CD4-positive, alpha-beta T cell treated with Interleukin-21 for 1 hour (primary cell): Measurements from ENCODE around the gene TBX18.

ENCODE experiments used
- DNase-seq: peaks from one replicate; pipeline ENCODE4 v3.0.0-alpha.2; 2020

The TBX18 gene

DNA sequence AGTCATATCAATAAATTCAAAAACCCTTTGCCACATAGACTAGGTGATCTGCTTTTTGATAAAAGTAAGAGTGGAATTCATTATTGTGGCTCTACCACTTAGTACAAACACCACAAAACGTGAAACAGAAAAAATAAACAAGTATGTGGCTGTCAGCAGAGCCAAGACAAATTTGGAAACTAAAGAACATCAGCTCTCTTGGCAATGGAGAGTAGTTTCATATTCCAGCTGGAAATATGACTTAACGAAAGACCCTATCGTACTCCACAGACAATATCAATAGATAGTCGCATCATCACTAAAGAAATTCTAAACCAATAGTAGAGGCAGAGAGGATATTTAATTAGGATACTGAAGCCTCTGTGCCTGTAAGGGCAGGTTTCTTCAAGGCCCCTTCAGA, 20.8 kb downstream of the TBX18 start:
- DNase-seq = no peak

DNA sequence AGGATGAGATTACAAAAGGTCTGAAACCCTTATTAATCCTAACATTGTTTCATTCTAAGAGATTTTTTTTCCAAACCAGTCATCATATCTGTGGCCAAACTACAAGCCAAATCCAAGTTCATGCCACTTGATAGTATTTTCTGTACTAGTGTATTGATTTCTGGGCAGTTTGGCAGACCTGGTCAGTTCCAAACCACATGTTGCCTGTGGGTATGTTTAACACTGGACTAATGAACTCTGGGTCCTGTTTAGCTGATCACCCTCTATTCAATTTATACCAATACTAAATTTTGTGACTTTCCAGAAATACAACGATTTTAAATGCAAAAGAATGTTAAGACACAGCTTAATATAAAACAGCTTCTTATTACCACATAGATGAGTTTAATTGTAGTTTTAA, 24.0 kb downstream of the TBX18 start:
- DNase-seq = no peak

DNA sequence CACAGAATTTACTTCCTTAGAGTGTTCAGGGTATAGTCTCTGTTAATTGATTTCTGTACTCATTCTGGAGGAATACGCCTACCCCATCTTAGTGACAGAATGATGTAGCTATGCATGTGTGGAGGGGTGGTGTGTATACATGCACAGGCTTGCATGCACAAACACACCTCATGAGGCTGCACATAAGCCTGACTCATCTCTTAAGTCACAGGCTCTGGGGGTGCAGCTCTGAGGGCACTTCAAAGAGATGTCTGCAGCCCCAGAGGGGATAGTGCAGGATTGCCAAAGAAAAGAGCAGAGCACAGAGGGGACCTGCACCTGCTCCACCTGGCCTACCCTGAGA, 24.6 kb downstream of the TBX18 start:
- no peak for DNase-seq

DNA sequence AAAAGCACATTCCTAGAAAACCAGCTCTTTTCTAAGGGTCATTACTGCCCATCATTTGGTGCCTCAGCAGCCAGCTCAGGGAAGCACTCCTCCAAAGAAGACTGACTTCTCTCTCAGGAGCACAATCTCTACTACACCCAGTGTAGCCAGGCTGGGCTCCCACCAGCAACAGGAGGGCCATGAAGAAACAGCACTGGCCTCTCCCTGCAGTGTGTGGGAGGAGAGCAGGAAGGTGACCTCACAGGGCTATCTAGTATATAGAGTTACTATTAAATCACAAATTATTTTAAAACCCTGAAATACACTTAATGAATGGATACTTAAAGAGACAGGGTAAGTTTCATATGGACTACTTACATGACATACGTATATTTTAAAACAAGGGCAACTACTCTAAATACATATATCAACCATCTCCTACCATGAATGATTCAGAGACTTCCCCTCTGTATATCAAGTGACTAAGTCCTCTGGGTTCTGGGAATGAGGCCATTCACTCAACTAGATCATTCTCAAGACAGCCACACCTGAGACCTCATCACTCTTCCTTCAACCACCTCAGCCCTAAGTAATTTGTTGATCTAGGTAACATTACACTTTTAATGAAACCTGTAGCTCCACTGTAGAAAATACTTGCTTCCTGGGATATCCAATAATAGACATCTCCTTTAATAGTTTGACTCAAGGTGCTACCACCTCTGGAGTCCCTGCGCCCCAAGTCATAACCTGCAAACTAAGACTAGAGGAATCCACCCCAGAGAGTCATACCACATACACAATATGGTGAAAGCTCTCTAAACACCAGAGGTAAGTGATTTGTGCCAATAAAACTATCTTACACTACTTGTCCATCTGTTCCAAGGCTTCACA, 25.2 kb downstream of the TBX18 start:
- DNase-seq = no peak

DNA sequence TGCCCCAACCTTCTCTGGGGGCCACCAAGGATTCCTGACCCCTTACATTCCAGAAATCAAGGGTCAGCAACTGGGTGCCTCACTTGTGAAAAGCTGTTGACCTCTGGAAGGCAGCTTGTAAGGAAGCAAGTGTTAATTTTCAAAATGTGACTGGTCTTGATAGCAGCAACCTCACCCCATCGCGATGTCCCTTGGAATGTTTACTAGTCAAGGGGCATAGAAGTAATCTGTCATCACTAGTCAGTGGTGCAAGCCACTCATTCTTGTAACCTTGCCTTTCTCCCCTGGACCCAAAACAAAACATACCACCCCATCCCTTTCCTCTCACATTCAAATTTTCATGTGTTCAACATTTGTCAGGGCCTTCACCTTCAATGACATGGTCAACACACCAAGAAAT, 30.5 kb downstream of the TBX18 start:
- no peak for DNase-seq

DNA sequence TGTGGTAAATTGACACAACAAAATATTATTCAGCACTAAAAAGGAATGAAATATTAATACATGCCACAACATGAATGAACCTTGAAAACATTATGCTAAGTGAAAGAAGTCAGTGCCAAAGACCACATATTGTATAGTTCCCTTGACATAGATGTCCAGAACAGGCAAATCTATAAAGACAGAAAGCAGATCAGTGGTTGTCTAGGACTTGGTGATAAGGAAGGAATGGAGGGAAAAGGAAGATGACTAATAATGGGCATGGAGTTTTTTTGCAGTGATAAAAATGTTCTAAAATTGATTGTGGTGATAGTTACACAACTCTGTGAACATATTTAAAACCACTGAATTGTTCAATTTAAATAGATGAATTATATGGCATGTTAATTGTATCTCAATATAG, 32.5 kb downstream of the TBX18 start:
- no peak for DNase-seq

DNA sequence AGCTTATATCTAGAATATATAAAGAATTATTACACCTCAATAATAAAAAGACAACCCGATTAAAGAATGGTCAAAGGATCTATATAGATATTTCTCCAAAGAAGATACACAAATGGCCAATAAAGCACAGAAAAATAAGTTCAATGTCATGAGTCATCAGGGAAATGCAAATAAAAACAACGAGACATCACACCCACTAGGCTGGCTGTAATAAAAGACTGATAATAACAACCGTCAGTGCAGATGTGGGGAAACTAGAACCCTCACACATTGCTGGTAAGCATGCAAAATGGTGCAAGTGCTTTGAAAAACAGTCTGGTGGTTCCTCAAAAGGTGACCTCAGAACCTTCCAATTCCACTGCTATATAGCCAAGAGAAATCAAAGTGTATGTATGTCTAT, 33.0 kb downstream of the TBX18 start:
- no peak for DNase-seq

DNA sequence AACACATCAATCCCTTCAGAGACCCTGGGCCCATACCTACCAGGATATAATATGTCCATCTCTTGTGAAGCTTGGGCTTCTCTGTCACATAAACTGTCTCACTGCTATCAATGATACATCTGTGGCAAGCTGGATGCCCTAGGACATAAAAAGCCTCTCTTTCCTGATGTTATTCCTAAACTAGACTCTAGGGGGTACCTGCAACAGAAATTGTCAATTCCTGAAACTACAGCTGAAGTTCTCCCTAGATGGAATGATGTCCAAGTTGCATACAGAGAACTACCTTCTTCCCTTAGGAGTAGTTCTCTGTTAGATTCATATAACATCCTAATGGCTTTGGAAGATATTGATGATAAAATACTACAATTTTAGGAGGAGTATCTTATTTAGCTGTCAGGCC, 35.8 kb downstream of the TBX18 start:
- DNase-seq = no peak

DNA sequence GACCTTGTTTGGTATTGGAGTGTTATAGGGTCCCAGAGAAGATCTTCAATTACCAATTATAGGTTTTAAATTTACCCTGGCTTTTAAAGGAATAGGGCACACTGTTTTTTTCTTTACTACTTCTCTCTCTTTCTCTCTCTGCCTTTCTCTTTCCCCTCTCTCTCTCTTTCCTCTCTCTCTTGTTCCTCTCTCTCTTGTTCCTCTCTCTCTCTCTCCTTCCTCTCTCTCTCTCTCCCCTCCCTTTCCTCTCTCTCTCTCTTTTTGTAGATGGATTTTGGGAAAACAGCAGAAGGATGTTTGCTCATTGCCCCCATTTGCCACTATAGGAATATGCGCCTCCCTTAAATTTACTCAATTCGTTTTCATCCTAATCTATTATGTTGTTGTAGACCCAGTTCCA, 45.2 kb downstream of the TBX18 start:
- no peak for DNase-seq

DNA sequence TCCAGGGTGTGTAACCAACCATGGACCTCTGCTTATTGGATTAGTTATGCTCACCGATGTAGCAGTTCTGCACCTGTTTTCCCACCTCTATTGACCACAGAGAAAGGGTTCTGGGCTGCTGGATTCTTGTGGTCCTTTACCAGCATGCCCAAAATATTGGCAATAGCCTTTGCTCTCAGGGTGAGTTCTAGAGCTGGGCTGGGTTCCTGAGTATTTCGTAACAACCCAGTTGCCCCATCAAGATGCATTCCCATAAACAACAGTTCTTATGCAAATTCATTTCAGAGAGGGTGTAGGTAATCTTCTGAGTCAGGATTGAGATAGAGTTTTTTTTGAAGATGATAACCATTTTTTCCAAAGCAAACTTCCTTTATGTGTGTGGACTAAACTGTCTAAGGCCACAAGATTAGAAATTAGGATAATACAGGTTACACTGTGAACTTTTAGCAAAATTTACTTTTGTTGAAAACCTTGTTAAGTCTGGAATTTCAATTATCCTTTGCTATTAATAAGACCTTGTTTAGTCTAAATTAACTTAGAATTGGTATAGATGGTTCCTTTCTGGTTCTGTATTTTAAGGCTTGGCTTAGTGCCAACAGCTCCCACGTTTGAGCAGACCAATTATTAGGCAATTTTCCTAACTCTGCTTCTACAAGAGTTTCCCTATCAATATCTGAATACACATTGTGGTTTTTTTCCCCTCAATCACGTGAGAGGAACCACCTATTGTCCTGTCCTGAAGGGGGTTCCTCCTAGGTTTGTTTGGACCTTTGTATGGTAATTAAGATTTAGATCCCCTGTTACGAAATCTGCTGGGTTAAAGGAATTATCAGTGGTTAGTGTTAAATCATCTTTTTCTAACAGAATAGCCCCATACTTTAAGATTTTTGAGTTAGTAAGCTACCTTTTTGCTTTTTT, 46.1 kb downstream of the TBX18 start:
- DNase-seq = no peak

DNA sequence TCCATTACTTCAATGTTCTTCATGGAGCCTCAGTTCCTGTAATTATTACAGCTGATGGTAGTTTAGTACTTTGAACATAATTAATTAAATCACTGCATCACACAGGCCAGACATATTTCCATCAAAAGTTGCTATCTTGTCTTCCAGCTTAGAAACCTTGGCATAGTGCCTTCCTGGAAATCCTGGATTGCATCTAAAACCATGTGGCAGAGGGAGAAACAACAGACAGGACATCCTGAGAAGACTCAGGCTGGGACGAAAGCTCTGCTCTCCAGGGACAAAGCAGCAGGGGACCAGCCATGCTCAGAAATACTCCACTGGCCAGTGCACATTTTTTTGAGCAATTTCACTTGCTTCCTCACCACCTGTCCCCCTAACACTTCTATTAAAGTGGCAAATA, 55.3 kb downstream of the TBX18 start:
- DNase-seq = no peak

DNA sequence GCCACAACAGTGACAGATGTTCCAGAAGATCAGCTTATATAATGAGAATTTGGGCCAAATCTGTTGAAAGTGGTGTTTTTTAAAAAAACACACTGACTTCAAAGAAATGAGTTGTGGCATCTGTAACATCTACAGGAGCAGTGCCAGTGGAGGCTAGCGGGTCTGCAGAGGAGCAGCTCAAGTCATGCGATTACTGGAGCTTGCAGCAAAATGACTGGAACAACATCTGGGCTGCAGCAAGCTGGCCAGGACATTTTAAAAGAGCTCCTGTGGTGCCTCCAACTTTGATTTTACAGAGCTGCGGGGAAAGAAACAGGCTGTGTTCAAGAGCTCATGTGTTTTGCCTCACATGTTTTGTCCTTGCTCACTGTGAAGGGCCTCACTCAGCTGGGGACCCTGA, 57.2 kb downstream of the TBX18 start:
- DNase-seq = no peak

DNA sequence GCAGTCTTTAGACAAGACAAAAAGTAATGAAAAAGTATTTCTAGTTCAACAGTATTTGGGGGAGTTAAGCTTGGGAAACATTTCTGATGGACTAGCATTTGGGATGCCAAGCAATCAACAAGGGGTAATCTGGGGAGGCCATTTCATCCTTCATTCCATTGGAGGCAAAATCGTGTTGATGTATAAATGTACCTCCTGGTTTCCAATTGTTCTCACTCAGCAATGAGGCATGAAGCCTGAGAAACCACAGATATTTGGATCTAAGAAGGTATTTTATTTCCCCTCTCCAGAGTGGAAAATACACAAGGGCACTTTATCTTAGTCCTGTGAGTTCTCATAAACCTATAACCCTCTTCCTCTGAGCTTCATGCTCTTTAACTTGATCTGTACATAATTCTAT, 68.2 kb downstream of the TBX18 start:
- no peak for DNase-seq

DNA sequence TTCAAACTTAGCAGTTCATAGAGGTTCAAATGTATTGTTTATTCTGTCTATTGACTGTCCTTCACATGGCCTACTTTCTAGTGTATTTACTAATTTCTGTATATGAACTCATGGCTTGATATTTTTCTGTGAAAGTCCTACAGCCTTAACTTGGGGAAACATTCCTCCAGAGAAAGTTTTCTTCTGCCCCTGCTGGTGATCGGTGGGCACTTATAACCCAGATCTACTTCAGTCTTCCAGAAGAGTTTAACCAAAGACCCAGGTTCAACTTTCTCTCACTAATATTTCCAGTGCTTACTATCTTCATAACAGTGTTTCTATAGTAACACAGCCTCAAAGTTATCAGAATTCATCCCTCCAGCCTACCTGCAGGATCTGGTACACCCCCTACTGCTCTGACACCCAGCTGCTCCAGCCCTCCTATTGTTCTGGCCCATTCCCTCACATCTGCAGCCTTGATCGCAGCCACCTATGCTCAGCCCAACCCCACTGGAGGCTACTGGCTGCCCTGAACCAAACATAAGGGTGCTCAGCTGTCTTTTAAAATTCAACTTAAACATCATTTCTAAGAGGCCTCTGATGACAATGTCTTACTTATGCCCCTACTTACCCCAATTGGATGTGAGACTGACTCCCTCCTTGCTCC, 72.3 kb downstream of the TBX18 start:
- no peak for DNase-seq

DNA sequence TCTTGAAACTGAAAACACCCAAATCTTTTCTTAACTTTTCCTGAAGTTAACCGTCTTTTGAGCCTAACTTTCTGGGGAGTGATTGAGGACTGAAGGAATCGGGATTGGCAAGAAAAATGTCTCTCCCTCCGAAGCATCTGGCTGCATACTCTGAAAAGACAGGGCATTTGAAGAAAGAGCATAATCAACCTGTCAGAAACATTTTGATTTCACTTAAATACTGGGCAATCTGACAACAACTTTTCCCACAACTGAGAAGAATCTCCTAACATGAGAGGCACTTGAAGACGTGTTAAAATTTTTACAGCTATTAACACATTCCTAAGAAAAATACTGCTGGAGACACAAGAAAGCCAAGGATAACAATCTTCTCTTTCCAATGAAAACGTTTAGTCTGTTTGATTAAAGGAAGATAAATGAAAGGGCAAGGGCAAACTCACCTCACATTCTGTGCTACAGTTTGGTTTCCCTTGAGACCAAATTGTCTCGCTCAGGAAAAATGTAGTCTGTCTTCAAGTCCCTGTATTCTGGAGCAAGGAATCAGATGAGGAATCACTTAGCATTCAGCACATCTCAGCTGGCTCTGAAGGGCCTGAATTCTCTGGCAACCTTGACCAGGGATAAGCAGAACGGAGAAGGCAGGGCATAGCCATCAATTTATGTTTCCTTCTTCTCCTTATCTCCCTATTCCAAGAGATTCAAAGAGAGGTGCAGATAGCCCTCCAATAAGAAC, 76.1 kb downstream of the TBX18 start:
- DNase-seq = no peak

DNA sequence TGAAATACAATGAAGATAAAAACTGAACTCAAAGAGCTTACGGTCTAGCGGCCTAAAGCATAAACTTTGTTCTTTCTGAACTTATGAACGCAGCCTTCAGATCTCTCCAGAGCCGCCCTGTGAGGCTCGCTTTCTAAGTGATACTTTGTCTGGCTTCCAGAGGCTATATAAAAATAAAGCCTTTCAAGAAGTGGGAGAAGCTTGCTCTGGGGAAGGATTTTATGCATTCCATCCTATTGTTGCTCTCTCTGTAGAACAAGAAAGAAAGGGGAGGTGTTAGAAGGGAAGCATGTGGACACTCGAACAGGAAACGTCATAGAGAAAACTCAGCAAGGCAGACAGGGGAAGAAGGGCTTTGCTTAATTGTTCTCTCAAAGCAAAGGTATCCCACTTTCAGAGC, 77.0 kb downstream of the TBX18 start:
- DNase-seq = no peak

DNA sequence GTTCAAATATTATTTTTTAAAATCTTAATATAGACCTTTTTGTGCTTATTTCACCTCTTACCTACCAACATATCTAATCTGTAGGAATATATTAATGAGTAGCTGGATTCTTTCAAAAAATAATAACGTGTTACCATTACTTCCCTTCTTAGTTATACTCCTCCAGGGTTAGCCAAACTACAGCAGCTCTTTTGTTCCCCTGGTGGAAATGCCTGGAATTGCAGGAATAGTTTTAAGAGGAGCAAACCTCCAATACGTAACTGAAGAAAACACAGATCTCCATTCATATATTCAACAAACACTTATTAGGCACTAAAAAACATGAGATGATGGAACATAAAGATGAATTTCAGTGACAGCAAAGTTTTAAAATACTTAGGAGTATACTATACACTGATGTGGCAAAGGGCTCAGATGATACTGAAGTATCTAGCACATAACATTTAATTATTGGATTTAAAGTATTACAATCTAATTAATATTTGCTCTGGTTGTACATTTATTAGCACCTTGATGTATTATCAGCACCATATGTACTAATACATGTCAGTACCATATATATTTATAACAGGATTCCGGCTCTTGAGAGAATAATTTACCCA, 78.3 kb downstream of the TBX18 start:
- DNase-seq = no peak

DNA sequence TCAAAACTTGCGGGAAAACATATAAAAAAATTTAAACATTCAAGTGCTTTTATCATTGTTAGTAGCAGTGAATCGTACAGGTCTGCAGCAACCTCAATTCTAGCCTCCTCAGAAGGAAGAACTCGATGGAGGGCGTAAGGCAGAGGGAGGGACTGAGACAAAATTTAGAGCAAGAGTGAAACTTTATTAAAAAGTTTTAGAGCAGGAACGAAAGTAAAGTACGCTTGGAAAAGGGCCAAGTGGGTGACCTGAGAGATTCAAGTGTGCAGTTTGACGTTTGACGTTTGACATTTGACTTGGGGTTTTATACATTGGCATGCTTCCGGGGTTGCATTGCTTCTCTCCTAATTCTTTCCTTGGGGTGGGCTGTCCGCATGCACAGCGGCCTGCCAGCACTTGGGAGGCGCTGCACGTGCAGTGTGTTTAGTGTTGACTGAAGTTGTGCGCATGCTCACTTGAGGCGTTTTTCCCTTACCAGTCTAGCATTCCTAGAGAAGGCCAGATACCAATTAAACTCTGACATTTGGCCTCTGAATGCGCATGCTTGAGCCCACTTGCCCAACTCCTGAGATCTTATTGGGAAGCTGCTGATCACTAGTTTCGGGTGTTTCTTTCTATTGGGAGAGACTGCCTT, 82.6 kb downstream of the TBX18 start:
- no peak for DNase-seq

DNA sequence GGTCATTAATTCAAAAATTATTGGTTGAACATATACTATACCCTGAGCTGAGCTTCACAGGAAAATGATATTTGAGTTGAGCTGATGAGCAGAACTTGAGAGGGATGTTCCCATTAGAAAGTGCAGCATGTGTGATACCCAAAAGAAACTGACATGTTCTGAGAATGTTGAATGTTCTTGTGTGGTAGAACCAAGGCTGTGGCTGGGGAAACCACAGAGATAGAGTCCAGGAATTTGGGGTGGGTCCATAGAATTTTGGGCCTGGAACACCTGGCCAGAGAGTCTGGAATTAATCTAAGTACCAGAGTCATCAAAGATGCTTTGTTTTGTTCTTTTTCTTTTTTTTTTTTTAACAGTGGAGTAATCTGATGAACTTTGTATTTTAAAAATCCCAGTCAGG, 88.7 kb downstream of the TBX18 start:
- DNase-seq = no peak

DNA sequence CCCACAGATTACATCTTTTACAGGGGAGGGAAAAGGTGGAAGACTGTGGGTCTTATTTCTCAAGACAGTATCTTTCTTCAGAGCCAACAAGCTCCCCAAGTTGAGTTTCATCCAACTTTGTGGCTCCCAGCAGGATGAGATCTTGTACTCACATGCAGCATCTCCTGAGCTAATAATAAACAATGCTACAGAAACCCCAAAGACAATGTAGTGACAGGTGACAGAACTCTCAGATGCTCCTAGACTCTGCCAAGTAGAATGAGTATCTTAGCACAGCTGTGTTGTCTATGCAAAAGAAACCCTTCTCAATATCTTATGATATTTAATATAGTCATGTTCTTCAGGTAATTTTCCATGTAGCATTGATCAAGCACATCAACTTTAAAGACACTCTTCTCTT, 90.0 kb downstream of the TBX18 start:
- no peak for DNase-seq

DNA sequence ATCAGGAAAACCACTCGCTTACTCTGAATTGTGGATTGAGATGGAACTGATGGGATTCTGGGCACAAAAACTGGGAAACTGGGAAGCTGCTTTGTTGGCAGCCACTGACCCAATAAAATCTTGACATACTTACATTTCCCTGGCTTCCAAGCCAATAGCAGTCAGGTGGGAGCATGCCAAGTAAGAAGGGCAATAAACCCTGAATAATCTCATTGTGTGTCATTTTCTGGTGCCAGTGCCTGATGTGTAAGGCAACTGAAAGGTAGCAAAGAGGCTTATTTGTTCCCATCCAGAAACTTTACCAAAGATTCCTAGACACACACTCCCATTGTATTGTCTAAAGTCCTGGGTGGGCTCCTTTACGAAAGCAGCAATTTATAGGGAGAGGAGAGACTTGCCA, 93.2 kb downstream of the TBX18 start:
- no peak for DNase-seq

DNA sequence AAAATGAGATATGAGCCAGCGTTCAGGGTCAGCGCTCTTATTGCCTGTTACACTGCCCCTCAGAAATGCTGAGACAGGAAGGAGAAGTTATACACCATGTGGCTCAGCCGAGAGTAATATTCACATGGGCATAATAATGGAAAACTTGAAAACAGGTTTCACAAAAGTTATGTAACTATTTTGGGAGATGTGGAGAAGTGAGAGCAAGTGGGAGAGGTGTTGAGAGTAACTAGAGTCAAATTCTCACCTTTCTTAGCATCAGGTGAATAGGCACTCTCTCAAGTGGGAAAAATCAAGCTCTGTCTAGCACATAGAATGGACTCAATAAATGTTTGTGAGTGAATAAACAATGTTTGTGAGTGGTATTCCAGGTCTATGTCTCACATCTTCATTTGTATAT, 94.5 kb downstream of the TBX18 start:
- DNase-seq = no peak
